HG02943 (cell line): ENCODE data around the gene S100A7A.

Experiments used
- ATAC-seq: cut with Tn5 transposase; IDR thresholded peaks from one replicate; pipeline ENCODE4 v1.9.1; 2021; ENCODE audit warnings: mild to moderate bottlenecking, low read depth, moderate library complexity; ENCODE audit not compliant: unreplicated experiment

S100A7A gene

DNA sequence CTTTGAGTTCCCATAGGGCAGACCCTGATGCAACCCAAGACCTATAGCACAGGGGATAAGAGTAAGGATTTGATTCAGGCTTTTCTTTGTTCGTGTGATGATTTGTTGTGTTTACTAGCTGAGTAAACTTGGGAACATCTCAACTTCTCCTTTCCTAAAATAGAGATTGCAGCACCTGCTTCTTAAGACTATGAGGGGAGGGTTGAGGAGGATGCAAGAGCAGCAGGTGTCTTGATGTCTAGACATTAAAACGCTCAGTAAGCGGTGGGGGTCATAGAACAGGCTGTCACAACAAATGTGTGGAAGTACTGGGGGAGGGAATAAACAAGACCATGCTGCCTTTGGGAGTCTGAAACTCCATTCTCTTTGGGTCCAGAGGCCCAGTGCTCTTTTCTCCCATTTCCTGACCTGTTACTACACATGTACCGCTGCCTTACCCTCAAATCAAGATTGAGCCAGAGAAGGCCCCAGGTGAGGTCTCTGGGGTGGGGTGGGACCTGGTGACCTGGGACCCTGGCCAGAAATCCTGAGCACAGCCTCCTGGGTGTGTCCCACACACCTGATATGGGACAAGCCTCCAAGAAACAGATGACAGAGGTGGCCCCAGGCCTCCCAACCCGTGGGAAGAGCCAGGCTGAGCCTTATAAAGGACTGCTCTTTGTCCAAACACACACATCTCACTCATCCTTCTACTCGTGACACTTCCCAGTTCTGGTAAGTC is at the start of gene S100A7A:
Gene S100A7A, plus strand, starts transcription at position 671 of the 721 bp plus-strand sequence. CDS start 1,563 bp downstream, outside the sequence.
- no peak for ATAC-seq

DNA sequence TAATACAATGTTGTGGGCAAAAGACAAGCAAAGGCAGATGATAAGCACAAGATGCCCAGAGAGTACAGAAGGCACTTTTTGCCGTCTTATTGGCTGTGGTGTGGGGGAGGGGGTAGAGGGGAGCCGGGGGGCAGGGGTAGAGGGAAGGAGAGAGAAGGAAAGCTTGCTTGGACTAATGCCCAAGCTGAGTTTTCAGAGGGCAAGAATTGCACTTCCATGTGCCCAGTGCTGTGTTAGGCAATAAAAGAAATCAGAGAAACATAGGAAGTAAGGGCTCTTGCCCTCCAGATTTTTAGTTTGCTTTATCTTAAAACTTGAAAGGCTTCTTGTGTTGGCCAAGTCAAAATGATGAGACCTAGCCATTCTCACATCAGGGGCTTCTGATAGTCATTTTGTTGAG is 49.2 kb upstream of the S100A7A start:
- no peak for ATAC-seq

DNA sequence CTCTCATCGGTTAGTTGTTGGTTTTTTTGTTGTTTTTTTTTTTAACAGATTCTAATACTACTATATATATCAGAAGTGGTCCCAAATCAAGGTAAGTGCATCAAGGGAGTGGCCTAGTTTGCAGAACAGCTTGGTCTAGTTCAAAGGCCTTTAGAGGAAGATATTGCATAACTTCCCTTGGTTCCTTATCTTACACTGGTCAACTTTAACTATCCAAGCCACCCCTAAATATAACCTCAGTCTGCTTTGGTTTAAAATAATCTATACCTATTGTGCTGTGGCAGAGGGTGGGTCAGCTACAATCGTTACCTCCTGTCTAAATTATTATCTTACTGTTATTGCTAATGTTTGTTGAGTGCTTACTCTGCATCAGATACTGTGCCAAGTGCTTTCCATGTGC is 47.8 kb upstream of the S100A7A start:
- ATAC-seq: no peak

DNA sequence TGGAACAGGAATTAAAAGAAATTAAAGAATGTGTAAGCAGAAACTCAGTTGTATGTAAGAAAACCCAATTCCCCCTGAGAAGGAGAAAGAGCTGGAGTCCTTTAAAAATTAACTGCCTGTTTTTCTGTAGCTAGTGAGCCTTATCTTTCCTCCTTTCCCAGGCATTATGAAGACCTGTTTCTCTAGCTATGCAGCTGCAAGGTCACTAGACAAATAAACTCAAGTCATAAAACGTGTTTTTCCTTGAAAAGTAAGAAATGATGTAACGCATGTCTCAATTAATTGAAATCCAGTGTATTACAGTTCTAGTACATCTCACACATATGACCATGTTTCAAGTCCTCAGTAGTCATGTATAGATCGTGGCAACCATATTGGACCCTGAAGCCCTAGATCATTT is 46.2 kb upstream of the S100A7A start:
- no peak for ATAC-seq

DNA sequence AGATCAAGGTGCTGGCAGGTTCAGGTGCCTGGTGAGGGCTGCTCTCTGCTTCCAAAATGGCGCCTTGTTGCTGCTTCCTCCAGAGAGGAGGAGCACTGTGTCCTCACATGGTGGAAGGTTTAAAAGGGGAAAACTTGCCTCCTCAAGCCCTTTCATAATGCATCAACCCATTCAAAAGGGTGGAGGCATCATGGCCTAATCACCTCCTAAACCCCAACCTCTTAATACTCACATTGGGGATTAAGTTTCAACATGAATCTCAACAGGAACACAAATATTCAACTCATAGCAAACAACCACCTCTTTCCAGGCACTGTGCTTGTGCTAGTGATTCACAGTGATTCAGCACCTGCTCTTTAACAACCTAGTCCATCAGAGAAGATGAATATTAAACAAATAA is 45.1 kb upstream of the S100A7A start:
- ATAC-seq: no peak

DNA sequence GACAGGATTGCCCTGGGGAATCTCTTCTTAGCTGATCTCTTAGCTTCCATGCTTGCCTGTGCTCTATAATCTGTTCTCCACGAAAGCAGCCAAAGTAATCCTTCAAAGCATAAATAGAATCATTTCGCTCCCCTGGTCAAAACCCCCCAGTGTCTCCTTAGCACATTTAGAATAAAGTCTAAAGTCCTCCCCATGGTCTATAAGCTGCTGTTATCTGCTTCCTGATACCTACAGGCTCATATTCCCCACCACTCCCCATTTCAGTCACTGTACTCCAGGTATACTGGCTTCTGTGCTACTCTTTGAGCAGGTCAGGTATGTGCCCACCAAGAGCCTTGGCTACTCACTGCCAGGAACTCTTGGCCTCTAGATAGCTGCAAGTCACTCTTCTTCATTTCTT is 43.7 kb upstream of the S100A7A start:
- no peak for ATAC-seq

DNA sequence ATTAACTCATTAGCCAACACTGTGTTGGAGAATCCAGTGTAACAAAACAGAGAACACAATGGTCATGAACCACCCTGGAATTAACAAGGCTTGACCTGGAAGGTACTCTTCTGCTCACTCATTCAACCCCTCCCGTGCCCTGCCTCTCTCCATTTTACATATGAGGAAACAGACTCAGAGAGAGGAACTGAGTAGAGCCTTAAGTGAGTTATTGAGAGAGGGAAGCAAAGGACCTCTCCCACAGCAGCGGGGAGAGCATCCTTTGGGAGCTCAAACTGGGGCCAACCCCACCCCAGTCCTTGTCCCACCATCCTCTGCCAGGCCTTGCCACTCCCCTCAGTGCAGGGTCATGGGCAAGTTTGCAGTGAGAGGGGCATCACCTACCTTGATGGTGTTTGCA is 42.2 kb upstream of the S100A7A start:
- ATAC-seq: no peak

DNA sequence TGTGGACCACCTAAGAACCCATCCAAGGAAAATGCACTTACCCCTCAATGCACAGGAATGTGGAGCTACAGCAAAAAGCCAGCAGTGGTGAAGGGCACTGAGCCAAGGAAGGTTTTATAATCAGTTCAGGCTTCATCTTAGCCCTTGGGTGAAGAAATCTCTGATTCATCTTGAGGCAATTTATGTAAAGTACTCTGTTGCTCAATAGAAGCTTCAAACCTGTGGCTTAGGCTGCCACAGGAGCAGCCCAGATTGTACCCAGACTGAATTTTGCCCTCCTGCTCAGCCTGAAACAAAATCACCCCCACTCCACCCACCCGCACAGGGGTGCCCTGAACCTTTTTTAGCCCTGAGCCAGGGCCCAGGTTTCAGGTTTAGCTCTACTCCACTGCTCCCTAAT is 40.8 kb upstream of the S100A7A start, which contains the start of gene S100A12:
Gene S100A12, minus strand, starts transcription at position 111 of the 400 bp plus-strand sequence. CDS start 1,029 bp downstream, outside the sequence.
- ATAC-seq: no peak

DNA sequence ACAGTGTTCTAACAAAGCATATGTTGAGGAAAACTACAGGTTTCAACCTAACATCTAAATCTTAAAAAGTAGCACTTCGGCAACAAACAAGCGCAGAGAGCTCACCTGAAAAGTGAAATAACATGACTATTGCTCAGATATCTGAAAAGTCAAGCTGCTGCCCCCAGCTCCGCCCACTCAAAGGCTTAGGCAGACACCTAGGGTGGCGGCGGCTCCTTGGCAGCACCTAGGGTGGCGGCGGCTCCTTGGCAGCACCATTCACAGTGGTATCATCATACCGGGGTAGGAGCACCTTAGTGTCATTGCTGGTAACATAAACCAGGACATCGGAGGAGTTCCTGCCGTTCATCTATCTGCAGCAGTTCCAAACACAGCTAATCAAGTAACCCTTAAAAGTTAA is 36.7 kb upstream of the S100A7A start:
- no peak for ATAC-seq

DNA sequence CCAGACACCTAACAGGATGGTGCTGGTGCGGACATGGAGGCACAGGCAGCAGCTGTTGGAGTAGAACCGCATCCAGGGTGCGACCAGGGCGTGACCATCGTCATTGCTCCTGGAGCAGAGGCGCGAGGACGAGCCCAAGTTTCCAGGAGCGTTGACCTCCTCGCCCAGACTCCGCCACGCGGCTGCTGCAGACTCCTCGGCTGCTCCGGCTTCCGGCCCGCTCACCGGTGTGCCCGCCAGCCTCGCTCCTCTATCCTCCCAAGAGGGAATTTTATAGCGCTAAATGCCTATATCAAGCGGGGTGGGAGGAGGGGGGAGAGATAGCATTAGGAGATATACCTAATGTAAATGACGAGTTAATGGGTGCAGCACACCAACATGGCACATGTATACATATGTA is 35.6 kb upstream of the S100A7A start:
- no peak for ATAC-seq

DNA sequence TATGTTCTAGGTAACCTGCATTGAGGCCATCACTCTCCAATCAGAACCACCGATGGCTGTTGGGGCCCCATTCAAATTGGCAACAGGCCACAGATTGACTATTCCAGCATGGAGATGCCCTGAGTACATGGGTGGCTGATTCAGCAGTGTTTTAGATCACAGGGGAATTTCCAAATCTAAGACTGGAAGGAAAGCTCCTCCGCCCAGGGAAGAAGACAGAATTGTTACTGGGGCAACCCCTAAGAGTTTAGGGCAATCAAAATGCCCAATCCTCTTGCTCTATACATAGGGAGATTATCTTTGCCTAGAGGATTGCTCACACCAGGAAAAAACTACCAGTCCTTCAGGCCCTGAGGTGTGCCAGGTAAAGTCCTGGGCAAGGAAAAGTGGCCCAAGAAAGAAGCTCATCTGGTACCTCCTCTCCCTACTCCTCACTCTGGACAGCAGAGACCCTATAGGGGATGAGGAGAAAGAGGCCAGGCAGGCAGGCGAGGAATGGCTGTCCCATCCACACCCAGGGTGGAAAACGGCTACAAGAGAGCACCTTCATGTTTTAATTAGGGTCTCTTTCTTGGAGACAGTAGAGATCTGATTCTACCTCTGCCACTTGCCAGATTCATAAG is 31.3 kb upstream of the S100A7A start:
- no peak for ATAC-seq

DNA sequence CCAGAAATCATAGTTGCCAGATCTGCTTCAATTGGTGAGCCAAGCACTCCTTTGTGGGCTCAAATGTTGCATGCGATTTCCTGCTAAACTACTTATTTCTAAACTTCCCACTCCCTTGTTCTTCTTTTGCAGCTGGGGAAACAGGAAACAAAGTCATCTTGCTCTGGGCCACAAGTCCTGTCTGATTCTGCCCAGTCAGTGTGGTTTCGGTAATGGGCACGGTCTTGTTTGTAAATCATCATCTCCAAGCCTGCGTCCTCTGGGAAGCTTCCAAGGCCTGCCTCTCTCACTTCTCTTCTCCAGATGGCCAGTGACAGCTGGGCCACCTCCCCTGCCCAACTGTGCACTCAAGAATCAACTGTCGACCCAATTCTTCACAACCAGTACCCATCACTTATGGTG is 29.8 kb upstream of the S100A7A start:
- no peak for ATAC-seq

DNA sequence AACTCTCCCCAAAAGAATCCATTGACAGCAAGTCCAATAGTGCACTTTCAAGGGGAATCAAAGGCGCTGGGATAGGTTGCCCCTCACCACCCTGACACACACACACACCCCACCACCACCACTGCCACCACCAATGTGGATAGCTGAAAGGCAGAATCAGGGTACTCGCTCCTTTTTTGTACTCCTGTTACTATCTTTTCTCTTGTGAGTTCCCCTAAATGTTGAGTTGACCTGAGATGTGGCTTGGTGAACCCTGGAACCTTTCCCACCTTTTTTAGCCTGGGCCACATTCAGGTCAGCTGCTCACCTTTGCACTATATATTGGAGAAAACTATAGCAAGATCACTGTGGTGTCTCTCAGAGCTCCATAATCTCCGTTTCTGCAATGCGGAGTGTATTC is 29.3 kb upstream of the S100A7A start:
- no peak for ATAC-seq

DNA sequence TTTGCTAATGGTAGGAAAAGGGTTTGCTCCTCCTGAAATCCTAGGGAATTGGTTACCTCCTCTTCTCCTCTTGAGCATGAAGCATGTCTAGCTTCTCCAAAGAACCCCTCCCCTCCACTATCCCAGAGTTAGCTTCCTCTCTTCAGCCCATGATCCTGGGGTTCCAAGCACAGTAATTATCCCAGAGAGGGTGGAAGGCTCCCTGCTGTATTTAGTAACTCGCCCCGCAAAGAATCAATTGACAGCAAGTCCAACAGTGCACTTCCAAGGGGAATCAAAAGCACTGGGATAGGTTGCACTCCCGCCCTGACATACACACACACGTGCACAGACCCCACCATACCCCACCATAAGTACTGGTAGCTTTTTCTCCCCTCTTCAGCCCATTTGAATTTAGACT is 28.5 kb upstream of the S100A7A start:
- no peak for ATAC-seq

DNA sequence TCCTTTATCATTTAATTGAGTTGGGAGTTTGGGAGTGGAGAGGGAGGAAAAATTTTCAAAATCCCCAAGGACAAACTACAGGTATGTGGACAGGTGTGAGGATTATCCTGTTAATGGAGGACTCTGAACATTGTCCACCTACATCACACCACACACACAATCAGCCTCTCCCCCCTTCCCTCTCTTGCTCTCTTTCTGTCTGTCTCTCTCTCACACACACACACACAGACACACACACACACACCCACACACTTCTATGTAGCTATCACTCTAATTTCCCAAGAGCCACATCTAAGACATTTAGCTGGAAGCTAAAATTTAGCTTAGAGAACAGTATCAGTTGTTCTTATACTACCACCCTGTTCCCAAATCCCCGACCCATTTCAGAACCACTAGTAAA is 26.9 kb upstream of the S100A7A start:
- ATAC-seq: no peak

DNA sequence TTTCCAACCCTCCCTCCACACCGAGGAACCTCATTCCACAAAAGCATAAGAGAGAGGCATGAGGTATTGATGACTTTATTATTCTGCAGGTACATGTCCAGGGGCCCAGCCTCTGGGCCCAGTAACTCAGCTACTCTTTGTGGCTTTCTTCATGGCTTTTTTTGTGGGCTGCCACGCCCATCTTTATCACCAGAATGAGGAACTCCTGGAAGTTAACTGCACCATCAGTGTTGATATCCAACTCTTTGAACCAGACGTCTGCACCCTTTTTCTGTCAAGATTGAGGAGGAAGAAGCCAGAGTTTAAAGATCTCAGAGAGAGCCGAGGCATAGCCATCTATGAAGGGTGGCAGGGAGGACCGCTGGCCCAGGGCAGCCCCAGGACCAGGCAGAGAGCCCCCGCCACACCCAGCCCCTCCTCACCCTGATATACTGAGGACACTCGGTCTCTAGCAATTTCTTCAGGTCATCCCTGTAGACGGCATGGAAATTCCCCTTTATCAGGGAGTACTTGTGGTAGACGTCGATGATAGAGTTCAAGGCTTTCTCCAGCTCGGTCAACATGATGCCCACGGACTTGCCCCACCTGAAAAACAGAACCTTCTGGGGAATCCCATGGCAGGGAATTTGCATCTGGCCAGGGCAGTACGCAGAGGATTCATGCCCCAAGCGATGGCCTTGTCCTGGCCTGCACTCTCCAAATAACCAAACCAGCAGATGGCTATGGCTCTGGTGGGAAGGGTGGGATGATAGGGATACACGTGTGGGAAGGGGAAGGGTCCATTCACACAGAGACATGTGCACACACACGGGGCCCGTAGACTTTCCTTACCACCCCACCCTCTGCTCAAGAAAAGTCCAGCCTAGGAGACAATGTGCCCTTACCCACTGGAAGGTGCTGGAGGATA is 26.1 kb upstream of the S100A7A start:
- no peak for ATAC-seq

DNA sequence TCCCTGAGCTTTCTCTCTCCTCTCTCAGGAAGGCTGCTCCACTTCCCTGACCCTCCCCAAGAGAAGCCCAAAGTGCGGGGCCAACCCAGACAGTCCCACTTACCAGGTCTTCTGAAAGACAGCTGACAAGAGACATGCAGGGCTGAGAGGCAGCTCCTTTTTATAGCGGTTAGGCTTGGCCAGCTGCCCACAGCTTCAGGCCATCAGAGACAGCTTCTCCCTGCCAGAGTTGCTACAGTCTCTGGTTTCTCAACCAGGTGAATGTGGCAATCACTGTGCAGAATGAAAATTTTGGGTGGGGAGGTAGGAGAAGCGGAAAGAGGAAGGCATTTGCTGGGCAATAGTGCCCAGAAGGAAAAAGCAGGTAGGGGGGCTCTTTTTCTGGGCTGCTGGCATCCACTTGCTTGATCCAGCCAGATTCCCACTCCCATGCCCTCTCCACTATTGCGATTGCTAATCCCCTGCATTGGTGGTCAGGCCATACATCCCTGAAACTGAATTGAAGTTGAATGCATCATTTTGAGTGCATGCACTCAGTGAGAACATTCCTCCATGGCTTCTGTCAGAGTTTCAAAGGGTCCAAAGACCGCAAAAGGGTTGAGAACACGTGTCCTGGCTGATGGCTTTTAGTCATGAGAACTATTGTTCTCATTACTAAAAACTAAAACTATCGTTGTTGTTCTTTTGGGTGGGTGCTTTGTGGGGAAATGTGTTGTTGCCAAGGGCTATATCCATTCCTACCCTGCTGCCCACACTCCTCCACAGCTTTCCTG is 25.2 kb upstream of the S100A7A start, which contains the start of gene S100A8:
Gene S100A8, minus strand, starts transcription at position 136 of the 773 bp plus-strand sequence. CDS start 538 bp downstream, outside the sequence.
- ATAC-seq: no peak

DNA sequence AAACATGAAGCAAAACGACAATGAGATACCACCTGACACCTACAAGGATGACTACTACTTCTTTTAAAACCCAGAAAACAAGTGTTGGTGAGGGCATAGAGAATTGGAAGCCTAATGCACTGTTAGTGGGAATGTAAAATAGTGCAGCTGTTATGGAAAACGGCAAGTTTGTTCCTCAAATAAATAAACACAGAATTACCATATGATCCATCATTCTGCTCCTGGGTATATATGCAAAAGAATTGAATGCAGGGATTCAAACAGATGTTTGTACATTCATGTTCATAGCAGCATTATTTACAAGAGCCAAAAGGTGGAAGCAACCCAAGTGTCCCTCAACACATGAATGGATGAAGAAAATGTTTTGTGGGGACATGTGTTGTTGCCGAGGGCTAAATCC is 24.1 kb upstream of the S100A7A start:
- no peak for ATAC-seq

DNA sequence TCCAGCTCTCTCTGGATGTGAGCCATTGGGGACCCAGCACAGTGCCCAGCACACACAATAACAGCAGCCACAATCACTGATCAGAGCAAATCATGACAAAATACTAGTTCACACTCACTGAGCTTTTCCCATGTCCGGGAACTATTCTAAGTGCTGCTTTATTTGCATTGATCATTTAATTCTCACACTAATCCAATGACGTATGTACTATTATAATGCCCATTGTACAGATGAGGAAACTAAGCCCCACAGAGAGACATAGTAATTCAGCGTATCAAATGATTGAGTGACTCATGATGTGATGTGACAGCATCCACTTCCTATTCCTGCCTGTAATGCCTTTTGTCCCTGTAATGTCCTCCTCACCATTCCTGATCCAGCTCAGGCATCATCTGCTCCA is 23.5 kb upstream of the S100A7A start:
- no peak for ATAC-seq

DNA sequence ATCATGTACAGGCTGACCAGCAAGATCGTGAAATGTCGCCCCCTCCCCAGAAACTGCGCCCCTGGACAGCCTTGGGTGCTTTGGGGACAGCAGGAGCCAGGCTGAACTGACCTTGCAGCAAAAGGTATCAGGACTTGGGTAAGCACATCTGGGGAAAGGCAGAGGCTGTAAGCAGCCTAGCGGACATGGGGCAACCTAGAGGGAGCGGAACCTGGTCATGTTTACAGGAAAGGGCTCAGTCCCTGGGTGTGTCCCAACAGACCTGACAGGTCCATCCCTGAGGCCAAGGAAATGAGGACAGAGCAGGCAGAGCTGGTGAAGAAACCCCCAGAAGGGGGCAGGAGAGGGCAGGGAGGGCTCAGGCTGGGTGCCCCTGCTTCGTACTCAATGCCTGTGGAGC is 22.4 kb upstream of the S100A7A start:
- no peak for ATAC-seq
